B cell (primary cell): ENCODE measurements around the gene CDC42EP4.

Experiments
- CTCF ChIP-seq: fragments of 200-600 bp; IDR thresholded peaks from one replicate; pipeline ENCODE4 v1.8.0; 2022; ENCODE audit warnings: antibody characterized with exemption, mild to moderate bottlenecking
- EZH2 ChIP-seq: IDR thresholded peaks from 2 replicates; pipeline ENCODE4 v1.6.1; 2012; ENCODE audit warnings: borderline replicate concordance, low read depth, mild to moderate bottlenecking, moderate library complexity, low read length; ENCODE audit not compliant: insufficient read depth, poor library complexity, severe bottlenecking

GRCh38 chr17:73247726-73248125 is 64.1 kb downstream of the CDC42EP4 start:
- no peak for TF ChIP-seq CTCF
- no peak for TF ChIP-seq EZH2
